BLaER1 treated with 17β-estradiol and CSF1 and Interleukin-3, amounts not matched to agents 10 nM and 100 nM (cell line): Measurements from ENCODE around the gene SNAI3.

Source experiments
- H3K27ac ChIP-seq, 11 experiments: shearing (Covaris generic); formaldehyde crosslinking; 2 replicates each; pipeline ENCODE4 v1.8.1; 2022
- H3K27me3 ChIP-seq, 11 experiments: shearing (Covaris generic); formaldehyde crosslinking; 2 replicates each; pipeline ENCODE4 v1.8.1; 2022
- H3K36me3 ChIP-seq, 11 experiments: shearing (Covaris generic); formaldehyde crosslinking; 2 replicates each; pipeline ENCODE4 v1.8.1; 2022
- H3K4me1 ChIP-seq, 10 experiments: shearing (Covaris generic); formaldehyde crosslinking; 2 replicates each; pipeline ENCODE4 v1.8.1; 2022
- H3K4me2 ChIP-seq, 11 experiments: shearing (Covaris generic); formaldehyde crosslinking; 2 replicates each; pipeline ENCODE4 v1.8.1; 2022
- H3K4me3 ChIP-seq, 10 experiments: shearing (Covaris generic); formaldehyde crosslinking; 2 replicates each; pipeline ENCODE4 v1.8.1; 2022
- H3K9ac ChIP-seq, 11 experiments: shearing (Covaris generic); formaldehyde crosslinking; 2 replicates each; pipeline ENCODE4 v1.8.1; 2022
- H3K9me3 ChIP-seq, 11 experiments: shearing (Covaris generic); formaldehyde crosslinking; replicated peaks in 1 of 11; 2 replicates each; pipeline ENCODE4 v1.8.1; 2022
- H4K20me1 ChIP-seq, 11 experiments: shearing (Covaris generic); formaldehyde crosslinking; 2 replicates each; pipeline ENCODE4 v1.8.1; 2022
- Cebpa-rat ChIP-seq, 11 experiments: shearing (Covaris generic); IDR thresholded peaks; 2 replicates each; pipeline ENCODE4 v1.8.1; 2022

The SNAI3 gene

DNA sequence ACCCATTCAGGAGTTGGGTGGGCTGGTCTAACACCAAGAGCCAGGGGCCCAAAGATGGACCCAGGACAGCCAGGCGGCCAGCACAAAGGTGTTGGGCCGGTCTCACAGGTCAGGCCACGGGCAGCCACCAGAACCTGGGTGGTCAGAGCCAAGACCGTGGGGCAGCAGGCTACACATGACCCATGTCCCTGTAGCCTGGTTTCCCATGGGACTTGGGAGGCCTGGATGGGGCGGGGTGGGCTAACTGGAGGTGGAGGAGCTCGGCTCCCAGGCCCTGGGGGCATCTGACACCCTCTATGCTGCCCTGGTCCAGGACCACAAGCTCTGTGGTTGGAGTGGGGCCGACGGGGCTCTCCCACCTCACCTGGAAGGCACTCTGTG is 37.2 kb upstream of the SNAI3 start:
- TF ChIP-seq Cebpa-rat (IDR thresholded peaks at IDR 0.05), result no peak
- no peaks in the 10 kb centered on the region for H3K27me3 ChIP-seq
- no peaks in the 10 kb centered on the region for H3K9me3 ChIP-seq
- H4K20me1 ChIP-seq, result peaks cover 2 to 97% (median 61%) of the 10 kb centered on the region in 11 experiments; a peak in 21 of 22 replicates
- no peak overlapping the region for H3K4me2 ChIP-seq
- H3K4me3 ChIP-seq, result no peak overlapping the region
- no peak overlapping the region for H3K9ac ChIP-seq
- H3K36me3 ChIP-seq, result peaks cover 88 to 97% (median 93%) of the 10 kb centered on the region in 11 experiments
- peaks cover 15 to 21% (median 17%) of the 10 kb centered on the region in 10 experiments for H3K4me1 ChIP-seq
- no peak overlapping the region for H3K27ac ChIP-seq

DNA sequence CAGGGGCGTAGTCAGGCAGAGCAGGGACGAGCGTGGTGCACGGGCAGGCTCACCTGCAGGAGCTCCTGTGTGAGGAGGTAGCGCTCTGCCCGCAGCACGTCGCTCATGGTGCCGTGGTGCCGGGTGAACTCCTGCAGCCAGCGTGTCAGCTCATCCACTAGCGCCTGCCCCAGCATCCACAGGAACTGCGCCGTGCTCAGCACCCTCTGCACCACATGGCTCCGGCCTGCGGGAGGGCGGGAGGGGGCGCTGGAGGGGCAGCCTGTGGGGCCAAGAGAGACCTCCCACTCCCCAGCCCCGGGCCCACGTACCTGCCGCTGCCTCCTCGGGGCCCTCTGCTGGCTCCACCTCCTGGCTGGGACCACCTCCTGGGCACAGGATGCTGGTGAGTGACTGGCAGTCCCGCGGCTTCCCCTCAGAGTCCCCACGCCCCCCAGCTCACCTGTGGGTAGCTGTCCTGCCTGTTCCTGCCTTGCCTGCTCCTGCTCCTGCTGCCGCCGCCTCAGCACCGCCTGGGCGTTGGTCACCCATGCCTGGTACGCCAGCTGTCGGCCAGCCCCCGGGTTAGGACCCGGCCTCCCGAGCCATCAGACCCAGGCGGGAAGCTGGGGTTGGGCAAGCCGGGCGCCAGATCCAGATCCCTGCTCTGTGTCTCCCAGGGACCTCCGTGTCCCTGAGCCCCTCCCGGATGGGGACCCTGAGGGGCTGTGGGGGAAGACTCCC is 36.6 kb upstream of the SNAI3 start:
- Histone ChIP-seq H3K36me3 (peaks cover 91 to 99% (median 96%) of the 10 kb centered on the region in 11 experiments), H4K20me1 (peaks cover 3 to 100% (median 65%) of the 10 kb centered on the region in 11 experiments; a peak in 21 of 22 replicates), H3K4me1 (peaks cover 15 to 24% (median 21%) of the 10 kb centered on the region in 10 experiments), H3K9ac (no peak overlapping the region), H3K4me3 (no peak overlapping the region), H3K9me3 (no peaks in the 10 kb centered on the region), H3K27ac (no peak overlapping the region), H3K4me2 (no peak overlapping the region), H3K27me3 (no peaks in the 10 kb centered on the region)
- no peak for TF ChIP-seq Cebpa-rat (IDR thresholded peaks at IDR 0.05)

DNA sequence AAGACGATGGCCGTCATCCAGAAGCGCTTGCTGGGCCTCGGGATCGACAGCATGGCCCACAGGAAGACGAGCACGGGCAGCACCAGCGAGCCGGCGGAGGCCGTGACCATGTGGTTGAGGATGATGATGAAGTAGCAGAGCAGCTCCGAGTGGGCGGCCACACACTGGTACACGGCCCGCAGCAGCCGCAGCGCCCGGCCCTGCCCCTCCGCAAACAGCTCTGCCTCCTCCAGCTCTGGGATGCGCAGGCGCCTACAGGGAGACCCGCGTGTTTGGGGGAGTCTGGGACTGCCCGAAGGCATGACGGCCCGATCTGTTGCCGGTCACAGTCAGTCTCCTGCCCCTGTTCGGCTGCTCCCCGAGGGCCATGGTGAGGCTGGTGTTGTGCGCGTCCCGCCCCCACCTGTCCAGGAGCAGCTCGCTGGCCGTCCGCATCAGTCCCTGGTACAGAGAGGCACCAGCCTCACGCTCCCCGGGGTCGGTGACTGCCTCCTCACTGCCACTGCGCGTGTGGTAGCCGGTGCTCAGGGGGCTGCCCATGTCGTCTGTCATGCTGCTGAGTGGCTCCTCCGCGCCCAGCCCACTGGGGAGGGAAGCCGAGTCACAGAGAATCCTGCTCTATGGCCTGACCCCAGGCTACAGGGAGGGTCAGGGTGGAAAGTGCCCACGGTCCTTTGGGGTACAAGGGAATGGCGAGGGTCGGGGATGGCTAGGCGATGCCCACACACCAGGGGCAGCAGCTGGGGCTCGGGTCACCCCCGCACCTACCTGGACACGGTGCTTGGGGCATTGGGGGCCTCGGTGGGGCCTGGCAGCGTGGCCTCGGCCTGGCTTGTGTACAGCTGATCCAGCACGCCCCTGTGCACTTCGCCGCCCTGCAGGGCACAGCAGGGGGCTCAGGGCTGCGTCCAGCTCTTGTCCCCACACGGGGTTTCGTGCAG is 35.8 kb upstream of the SNAI3 start:
- no peak overlapping the region for H3K9ac ChIP-seq
- no peak overlapping the region for H3K4me2 ChIP-seq
- H3K27ac ChIP-seq, result no peak overlapping the region
- peaks cover 19 to 32% (median 26%) of the 10 kb centered on the region in 10 experiments for H3K4me1 ChIP-seq
- TF ChIP-seq Cebpa-rat (IDR thresholded peaks at IDR 0.05), result no peak
- H3K27me3 ChIP-seq, result no peaks in the 10 kb centered on the region
- peaks cover 86 to 99% (median 96%) of the 10 kb centered on the region in 11 experiments for H3K36me3 ChIP-seq
- no peak overlapping the region for H3K4me3 ChIP-seq
- H3K9me3 ChIP-seq, result no peaks in the 10 kb centered on the region
- peaks cover 7 to 100% (median 73%) of the 10 kb centered on the region in 11 experiments; a peak in 21 of 22 replicates for H4K20me1 ChIP-seq

DNA sequence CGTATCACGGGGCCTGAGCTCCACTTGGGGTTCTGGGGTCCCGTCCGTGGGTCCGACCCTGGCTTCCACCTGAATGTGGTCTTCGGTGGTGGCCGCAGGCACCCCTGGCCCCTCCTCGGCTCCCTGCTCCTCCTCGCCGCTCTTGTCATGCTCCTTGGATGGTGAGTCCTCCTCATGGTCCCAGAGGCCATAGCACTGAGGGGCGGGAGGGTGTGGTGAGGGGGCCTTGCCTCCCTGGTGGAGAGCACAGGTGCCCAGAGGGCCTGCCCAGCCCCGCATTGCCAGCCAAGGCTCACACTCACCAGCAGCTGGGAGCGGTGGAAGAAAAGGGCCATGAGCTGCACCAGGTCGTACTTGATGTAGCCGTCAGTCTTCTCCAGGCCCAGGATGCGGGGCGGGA is 34.9 kb upstream of the SNAI3 start:
- TF ChIP-seq Cebpa-rat (IDR thresholded peaks at IDR 0.05), result no peak

DNA sequence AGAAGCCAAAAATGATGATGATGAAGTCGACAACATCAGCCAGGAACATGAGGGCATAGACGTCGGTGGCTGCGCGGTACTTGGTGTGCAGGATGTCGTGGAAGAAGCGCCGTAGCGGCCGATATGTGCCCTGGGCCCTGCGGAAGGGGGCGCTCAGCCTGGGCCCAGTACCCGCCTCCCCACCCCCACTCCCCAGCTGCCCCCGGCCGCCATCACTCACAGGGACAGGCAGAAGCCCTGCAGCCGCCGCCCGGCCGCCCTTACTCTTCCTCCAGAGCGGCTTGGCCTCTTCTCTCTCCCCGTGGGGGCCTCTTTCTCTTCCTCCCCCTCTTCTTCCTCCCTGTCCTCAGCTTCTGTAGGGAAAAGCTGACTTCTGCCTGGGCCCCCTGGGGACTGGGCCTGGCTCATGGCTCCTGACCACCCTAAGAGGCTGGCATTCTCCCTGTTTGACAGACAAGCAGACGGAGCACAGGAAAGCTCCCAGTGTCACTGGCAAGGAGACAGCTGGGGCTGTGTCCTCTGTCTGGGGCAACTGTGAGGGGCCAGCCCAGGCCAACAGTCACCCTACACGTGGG is 34.2 kb upstream of the SNAI3 start:
- Histone ChIP-seq H3K4me3 (no peak overlapping the region), H4K20me1 (peaks cover 11 to 100% (median 77%) of the 10 kb centered on the region in 11 experiments; a peak in 21 of 22 replicates), H3K27me3 (peaks cover 0 to 4% (median 0%) of the 10 kb centered on the region in 11 experiments; a peak in 1 of 22 replicates), H3K4me1 (peaks cover 22 to 36% (median 29%) of the 10 kb centered on the region in 10 experiments), H3K9me3 (no peaks in the 10 kb centered on the region), H3K36me3 (peaks cover 87 to 99% (median 98%) of the 10 kb centered on the region in 11 experiments), H3K27ac (no peak overlapping the region), H3K9ac (no peak overlapping the region), H3K4me2 (no peak overlapping the region)
- no peak for TF ChIP-seq Cebpa-rat (IDR thresholded peaks at IDR 0.05)

More for the DNA sequence above, 34.9 kb upstream of the SNAI3 start:
- H3K27ac ChIP-seq, result no peak overlapping the region
- H3K9me3 ChIP-seq, result no peaks in the 10 kb centered on the region
- H3K4me2 ChIP-seq, result no peak overlapping the region
- H4K20me1 ChIP-seq, result peaks cover 7 to 100% (median 77%) of the 10 kb centered on the region in 11 experiments; a peak in 21 of 22 replicates
- peaks cover 87 to 99% (median 98%) of the 10 kb centered on the region in 11 experiments for H3K36me3 ChIP-seq
- H3K4me3 ChIP-seq, result no peak overlapping the region
- no peak overlapping the region for H3K9ac ChIP-seq
- H3K4me1 ChIP-seq, result peaks cover 22 to 36% (median 29%) of the 10 kb centered on the region in 10 experiments
- peaks cover 0 to 4% (median 0%) of the 10 kb centered on the region in 11 experiments; a peak in 1 of 22 replicates for H3K27me3 ChIP-seq

DNA sequence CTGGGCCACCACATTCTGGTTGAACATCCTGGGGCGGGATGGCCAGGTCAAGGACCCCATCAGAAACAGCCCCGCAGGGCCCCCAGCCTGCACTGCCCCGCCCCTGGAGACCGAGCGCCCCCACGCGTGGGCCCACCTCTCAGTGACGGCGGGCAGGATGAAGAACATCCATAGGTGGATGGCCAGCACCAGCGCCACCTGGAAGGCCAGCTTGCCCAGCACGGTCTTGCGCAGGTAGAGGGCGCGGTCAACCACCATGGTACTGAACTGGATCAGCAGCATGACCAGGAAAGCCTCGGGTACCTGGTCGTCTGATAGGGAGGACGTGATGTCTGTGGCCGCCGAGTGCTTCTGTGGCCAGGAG is 33.6 kb upstream of the SNAI3 start:
- Histone ChIP-seq H3K36me3 (peaks cover 87 to 99% (median 98%) of the 10 kb centered on the region in 11 experiments), H4K20me1 (peaks cover 11 to 100% (median 77%) of the 10 kb centered on the region in 11 experiments; a peak in 21 of 22 replicates), H3K4me3 (no peak overlapping the region), H3K9me3 (no peaks in the 10 kb centered on the region), H3K4me2 (no peak overlapping the region; a peak in 1 of 22 replicates), H3K27ac (no peak overlapping the region), H3K4me1 (peaks cover 22 to 36% (median 29%) of the 10 kb centered on the region in 10 experiments), H3K27me3 (peaks cover 0 to 4% (median 0%) of the 10 kb centered on the region in 11 experiments; a peak in 1 of 22 replicates), H3K9ac (no peak overlapping the region)
- no peak for TF ChIP-seq Cebpa-rat (IDR thresholded peaks at IDR 0.05)

DNA sequence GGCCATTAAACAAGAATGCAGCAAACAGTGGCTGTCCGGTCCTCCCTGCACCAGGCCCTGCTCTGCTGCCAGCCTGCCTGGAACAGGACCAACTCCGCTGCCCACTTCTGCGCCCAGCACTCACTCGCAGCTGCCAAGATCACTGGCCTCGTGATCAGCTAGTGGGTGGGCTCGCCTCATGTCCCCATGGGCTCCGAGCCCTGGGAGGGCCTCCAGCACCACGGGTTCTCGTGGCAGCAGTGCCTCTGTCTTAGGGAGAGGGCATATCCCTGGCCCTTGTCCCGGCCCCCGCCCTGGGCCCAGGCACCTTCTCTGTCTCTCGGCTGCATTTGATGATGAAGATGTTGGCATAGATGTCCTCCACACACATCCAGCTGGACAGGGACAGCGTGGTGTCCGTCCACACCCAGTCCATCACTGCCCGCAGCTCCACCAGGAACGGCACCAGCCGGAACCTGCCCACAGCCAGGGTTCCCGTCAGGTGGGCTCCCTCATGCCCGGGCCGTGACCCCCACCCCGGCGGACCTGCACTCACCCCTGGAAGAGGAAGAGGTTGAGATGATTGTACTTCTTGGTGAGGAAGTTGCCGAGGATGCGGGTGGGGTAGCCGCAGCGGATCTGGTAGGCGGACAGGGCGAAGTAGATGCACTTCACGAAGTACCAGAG is 33.1 kb upstream of the SNAI3 start:
- H3K27me3 ChIP-seq, result peaks cover 0 to 4% (median 0%) of the 10 kb centered on the region in 11 experiments; a peak in 1 of 22 replicates
- H4K20me1 ChIP-seq, result peaks cover 11 to 100% (median 80%) of the 10 kb centered on the region in 11 experiments; a peak in 21 of 22 replicates
- peaks cover 22 to 36% (median 29%) of the 10 kb centered on the region in 10 experiments for H3K4me1 ChIP-seq
- no peak overlapping the region for H3K4me3 ChIP-seq
- peak overlapping the region in 6 of 11 experiments; percentile 47 to 61 (median 54); a peak in 5 of 22 replicates for H3K4me2 ChIP-seq
- H3K27ac ChIP-seq, result no peak overlapping the region
- H3K9me3 ChIP-seq, result no peaks in the 10 kb centered on the region
- no peak for TF ChIP-seq Cebpa-rat (IDR thresholded peaks at IDR 0.05)
- peaks cover 87 to 99% (median 98%) of the 10 kb centered on the region in 11 experiments for H3K36me3 ChIP-seq
- H3K9ac ChIP-seq, result no peak overlapping the region

DNA sequence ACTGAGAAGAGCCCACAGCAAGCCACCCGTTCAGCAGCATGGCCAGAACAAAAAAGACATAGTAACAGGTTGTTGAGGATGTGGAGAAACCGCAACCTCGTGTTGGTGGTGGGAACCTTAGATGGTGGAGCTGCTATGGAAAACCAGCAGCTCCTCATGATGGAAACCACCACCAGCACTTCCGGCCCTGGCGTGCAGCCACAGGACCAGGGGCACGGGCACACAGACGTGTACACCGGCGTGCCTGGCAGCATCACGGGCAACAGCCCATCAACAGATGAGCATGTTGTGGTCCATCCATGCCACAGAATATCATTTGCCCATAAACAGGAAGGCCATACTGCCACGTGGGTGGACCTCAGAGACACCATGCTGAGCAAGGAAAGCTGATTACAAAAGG is 31.9 kb upstream of the SNAI3 start:
- peaks cover 11 to 100% (median 82%) of the 10 kb centered on the region in 11 experiments; a peak in 21 of 22 replicates for H4K20me1 ChIP-seq

More for the DNA sequence above, 31.9 kb upstream of the SNAI3 start:
- Histone ChIP-seq H3K27ac (no peak overlapping the region), H3K4me3 (no peak overlapping the region), H3K27me3 (peaks cover 0 to 4% (median 0%) of the 10 kb centered on the region in 11 experiments; a peak in 1 of 22 replicates), H3K4me1 (peaks cover 22 to 36% (median 29%) of the 10 kb centered on the region in 10 experiments), H3K36me3 (peaks cover 85 to 99% (median 98%) of the 10 kb centered on the region in 11 experiments), H3K4me2 (peak overlapping the region; percentile 13 to 61 (median 48); a peak in 21 of 22 replicates), H3K9ac (no peak overlapping the region), H3K9me3 (no peaks in the 10 kb centered on the region)
- TF ChIP-seq Cebpa-rat (IDR thresholded peaks at IDR 0.05), result no peak
